ENCODE measurements around the gene RNH1.
"Not testable (repeated sequence)": the region's sequence is repeated elsewhere in the genome, so short reads cannot be mapped to it uniquely, and the experiment has no call there.

The RNH1 gene

GRCh38 chr11:520428-521176 lies 13.6 kb upstream of the RNH1 start:
- DNase-seq (ENCODE audit: low read depth in 2 of 2) = no peak

GRCh38 chr11:518463-519202 lies 11.6 kb upstream of the RNH1 start:
- DNase-seq (ENCODE audit: low read depth in 2 of 2) = peak; percentile 72 to 78

DNA sequence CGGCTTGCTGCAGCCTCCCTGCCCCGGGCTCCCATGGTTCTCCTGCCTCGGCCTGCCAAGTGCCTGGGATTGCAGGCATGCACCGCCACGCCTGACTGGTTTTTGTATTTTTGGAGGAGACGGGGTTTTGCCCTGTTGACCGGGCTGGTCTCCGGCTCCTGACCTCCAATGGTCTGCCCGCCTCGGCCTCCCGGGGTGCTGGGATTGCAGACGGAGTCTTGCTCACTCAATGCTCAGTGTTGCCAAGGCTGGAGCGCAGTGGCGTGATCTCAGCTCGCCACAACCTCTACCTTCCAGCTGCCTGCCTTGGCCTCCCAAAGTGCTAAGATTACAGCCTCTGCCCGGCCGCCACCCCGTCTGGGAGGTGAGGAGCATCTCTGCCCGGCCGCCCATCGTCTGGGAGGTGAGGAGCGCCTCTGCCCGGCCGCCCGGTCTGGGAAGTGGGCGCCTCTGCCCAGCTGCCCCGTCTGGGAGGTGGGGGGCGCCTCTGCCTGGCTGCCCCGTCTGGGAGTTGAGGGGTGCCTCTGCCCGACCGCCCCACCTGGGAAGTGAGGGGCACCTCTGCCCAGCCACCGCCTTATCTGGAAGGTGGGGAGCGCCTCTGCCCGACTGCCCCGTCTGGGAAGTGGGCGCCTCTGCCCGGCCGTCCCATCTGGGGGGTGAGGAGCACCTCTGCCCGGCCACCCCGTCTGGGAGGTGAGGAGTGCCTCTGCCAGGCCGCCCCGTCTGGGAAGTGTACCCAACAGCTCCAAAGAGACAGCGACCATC lies 10.1 kb upstream of the RNH1 start:
- DNase-seq (ENCODE audit: low read depth in 2 of 2) = not testable (repeated sequence)

GRCh38 chr11:516400-516799 lies 9.4 kb upstream of the RNH1 start:
- no peak for DNase-seq (ENCODE audit: low read depth in 2 of 2)

- DNase-seq (ENCODE audit: low read depth in 2 of 2) = no peak
These were observed 8.1 kb upstream of the RNH1 start for GRCh38 chr11:515131-515530.

DNA sequence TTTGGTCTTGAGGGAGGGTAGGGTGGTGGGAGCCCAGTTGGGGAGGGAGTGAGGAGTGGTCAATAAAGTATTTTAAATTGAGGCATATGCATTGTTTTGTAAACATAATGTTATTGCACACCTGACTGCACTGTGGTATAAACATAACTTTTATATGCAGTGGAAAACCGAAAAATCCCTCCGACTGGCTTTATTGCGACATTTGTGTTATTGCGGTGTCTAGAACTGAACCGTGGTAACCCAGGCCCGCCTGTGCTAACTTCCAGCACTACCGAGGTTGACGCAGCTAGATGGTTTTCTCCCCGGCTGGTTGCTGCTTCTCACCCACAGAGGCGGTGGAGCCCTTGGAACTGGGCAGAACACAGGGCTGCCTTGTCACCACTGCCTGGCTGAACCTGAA lies 7.6 kb upstream of the RNH1 start:
- DNase-seq (ENCODE audit: low read depth in 2 of 2) = no peak

GRCh38 chr11:512761-513595 lies 5.9 kb upstream of the RNH1 start:
- DNase-seq (ENCODE audit: low read depth in 2 of 2) = no peak

DNA sequence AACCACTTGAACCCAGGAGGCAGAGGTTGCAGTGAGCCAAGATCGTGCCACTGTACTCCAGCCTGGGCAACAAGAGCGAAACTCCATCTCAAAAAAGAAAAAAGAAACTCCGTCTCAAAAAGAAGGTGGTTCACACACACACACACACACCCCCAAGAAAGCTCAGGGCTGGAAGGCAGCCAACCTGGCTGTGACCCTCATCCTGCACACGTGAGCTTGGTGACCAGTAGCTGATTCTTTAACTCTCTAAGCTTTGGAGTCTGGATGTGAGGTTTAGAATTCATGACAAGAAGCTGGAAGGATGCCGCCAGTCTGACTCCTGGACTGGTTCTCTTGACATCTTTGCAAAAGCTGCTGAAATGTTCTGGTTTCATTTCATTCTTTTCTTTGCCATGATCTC lies 1.9 kb upstream of the RNH1 start:
- DNase-seq (ENCODE audit: low read depth in 2 of 2) = no peak

DNA sequence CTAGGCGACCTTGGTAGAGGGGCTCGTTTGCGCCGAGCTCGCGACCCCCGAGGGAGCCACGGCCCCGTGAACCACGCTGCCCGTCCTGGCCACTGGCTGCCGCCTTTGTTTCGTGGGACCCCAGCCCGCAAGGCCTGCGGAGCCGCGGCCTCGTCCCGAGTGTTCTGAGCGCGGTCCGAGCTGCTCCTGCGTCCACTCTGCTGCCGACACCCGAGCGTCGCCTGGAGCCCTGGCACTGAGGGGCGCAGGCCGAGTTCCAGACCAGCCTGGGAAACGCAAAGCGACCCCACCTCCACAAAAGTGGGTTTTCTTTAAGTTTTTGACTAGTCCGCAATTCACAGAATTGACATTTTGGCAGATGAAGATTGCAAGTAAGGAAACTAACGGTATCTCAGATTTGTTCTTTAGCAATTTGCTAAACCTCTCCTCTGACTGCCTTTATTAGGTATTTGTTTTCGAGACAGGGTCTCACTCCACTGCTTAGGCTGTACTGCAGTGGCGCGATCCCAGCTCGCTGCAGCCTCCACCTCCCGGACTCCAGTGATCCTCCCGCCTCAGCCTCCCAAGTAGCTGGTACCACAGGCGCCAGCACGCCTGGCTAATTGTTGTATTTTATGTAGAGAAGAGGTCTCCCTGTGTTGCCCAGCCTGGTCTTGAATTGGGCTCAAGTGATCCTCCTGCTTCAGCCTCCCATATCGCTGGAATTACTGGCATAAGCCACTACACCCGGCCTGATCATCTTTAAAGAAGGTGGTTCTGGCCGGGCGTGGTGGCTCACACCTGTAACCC lies 879 bp upstream of the RNH1 start:
- DNase-seq (ENCODE audit: low read depth in 2 of 2) = no peak

- DNase-seq (ENCODE audit: low read depth in 2 of 2) = peak; percentile 94 to 95
These were observed 626 bp downstream of the RNH1 start for GRCh38 chr11:506238-506994.

GRCh38 chr11:504994-505344 lies 2.1 kb downstream of the RNH1 start:
- DNase-seq (ENCODE audit: low read depth in 2 of 2) = no peak

- DNase-seq (ENCODE audit: low read depth in 2 of 2) = no peak
These were observed 2.7 kb downstream of the RNH1 start for GRCh38 chr11:504053-504993.

GRCh38 chr11:503179-503981 lies 3.7 kb downstream of the RNH1 start:
- no peak for DNase-seq (ENCODE audit: low read depth in 2 of 2)

DNA sequence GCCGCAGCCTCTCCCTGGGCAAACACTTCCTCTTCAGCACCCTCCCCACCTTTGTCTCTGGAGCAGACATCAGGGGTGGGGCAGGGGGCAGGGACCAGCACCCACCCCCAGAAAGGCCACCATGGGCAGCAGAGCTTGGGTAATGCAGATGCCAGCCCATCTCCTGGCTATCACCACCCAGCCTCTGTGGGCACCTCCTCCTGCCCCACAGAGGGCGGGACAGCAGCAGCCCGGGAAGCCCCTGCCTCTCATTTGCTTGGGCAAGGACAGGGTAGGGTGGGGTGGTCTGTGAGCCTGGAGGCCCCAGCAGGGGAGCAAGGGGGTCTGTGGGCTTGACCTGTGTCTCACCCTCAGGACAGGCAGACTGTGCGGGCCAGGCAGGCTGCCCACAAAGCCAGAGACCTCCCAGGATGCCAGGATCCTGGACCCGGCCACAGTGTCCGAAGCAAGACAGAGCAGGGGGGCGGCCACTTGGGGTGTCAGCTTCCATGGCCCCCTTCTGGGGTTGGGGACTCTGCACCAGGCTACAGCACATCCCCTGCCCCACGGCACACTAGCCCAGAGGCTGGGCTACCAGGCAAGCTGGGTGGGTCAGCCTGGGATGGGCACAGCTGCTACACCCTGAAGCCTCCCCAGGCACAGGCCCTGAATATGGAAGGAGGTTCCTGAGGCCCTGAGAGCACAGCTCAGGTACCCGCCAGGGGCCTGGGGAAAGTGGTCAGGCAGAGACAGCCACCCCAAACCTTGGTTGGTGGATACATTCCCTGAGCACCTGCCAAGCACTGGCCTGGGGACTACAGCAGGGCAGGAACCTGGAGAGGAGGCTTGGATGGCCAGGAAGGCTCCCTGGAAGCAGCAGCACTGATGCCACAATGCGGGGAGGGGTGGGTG lies 4.5 kb downstream of the RNH1 start:
- no peak for DNase-seq (ENCODE audit: low read depth in 2 of 2)

- no peak for DNase-seq (ENCODE audit: low read depth in 2 of 2)
These were observed 5.3 kb downstream of the RNH1 start for GRCh38 chr11:501683-502287.

DNA sequence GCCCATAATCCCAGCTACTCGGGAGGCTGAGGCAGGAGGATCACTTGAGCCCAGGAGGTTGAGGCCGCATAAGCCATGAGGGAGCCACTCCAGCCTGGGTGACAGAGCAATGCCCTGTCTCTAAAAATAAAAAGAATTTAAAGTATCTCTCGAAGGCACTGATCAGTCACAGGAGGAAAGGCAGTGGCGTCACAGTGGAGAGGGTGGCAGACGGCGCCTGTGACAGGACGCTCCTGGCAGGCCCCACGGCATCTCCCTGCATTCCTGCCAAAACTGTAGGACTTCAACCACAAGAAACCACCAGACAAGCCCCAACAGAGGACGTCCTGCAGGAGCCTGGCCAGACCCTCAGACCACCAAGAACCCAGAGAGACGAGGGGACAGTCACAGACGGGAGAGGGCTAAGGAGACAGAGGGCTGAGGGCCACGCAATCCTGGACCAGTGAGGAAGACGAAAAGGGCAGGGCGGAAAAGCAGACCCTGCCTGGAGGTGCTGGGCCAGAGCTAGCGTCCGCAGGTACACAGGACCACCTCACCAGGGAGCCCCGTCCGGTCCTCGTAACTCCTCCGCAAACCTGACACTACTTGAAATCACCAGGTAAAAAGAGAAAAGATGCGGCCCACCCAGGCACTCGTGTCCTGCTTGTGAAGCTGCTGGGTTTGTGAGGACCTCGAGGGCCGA lies 5.9 kb downstream of the RNH1 start:
- no peak for DNase-seq (ENCODE audit: low read depth in 2 of 2)
